Measurements from ENCODE around the gene RFC2. TPM values are rescaled to one million over a fixed set of nuclear protein-coding genes. Genes with fewer than 3 reads are reported as not detected.

Gene RFC2
- total RNA-seq, 2 donors from 2014 or later, result 15.6 to 21.9 TPM

DNA sequence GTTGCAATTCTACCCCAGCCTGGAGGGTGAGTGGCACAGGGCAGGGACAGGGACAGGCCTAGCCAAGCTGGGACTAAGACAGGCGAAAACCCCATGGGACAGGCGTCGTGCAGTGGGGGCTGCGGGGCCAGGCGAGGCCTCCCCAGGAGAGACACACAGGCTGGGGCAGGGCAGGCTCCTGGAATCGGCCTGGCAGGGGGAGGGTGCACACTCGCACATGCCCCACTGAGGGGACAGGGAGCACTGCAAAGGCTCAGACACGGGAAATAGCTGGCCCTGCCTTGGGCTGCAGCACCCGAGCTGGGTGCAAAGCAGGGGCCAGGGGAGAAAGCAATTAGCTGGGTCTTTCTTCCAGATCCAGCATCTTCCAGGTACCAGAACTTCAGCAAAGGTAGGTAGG lies 34.0 kb downstream of the RFC2 start:
- Histone ChIP-seq H3K9me3 (no peaks in the 10 kb centered on the region), H3K36me3 (no peaks in the 10 kb centered on the region), H3K27me3 (replicated peaks; ENCODE audit: insufficient read depth) (no peaks in the 10 kb centered on the region), H3K4me3 (no peak overlapping the region), H3K27ac (no peak overlapping the region), H3K4me1 (replicated peaks) (no peaks in the 10 kb centered on the region)
- WGBS, result 66% methylated on average over 9 of the region's 9 CpGs
- TF ChIP-seq POLR2A (IDR thresholded peaks at IDR 0.05), result no peak
- TF ChIP-seq POLR2AphosphoS5 (IDR thresholded peaks at IDR 0.05), result no peak
- TF ChIP-seq, protein P1, sequence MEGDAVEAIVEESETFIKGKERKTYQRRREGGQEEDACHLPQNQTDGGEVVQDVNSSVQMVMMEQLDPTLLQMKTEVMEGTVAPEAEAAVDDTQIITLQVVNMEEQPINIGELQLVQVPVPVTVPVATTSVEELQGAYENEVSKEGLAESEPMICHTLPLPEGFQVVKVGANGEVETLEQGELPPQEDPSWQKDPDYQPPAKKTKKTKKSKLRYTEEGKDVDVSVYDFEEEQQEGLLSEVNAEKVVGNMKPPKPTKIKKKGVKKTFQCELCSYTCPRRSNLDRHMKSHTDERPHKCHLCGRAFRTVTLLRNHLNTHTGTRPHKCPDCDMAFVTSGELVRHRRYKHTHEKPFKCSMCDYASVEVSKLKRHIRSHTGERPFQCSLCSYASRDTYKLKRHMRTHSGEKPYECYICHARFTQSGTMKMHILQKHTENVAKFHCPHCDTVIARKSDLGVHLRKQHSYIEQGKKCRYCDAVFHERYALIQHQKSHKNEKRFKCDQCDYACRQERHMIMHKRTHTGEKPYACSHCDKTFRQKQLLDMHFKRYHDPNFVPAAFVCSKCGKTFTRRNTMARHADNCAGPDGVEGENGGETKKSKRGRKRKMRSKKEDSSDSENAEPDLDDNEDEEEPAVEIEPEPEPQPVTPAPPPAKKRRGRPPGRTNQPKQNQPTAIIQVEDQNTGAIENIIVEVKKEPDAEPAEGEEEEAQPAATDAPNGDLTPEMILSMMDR (IDR thresholded peaks at IDR 0.05), result no peak
- DNase-seq (ENCODE audit: low spot score), result no peak
- intact Hi-C loops (cut with DNase I), result no loop called here

DNA sequence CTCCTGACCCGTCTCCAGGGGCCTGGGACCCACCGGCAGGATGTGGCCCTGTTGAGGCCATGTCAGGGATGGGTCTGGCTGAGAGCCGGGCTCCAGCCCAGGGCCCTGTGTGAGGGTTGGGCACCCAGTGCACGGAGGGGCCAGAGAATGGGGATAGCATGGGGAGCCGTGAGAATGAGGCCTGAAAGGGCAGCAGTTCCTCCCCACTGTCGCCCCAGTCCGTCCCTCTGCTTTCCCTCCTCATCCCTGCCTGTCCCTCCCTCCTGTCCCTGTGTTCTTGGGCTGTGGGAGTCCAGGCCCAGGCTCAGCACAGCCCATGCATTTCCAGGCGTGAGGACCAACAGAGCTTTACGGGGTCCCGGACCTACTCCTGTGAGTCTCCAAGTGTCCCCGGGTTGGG lies 34.8 kb downstream of the RFC2 start:
- H3K36me3 ChIP-seq, result no peaks in the 10 kb centered on the region
- no peak overlapping the region for H3K27ac ChIP-seq
- no peaks in the 10 kb centered on the region for H3K4me1 ChIP-seq (replicated peaks)
- H3K9me3 ChIP-seq, result no peaks in the 10 kb centered on the region
- intact Hi-C loops (cut with DNase I), result no loop called here
- 89% methylated on average over 11 of the region's 11 CpGs for WGBS
- no peaks in the 10 kb centered on the region for H3K27me3 ChIP-seq (replicated peaks; ENCODE audit: insufficient read depth)
- TF ChIP-seq, protein P1 (IDR thresholded peaks at IDR 0.05), result no peak
- TF ChIP-seq POLR2AphosphoS5 (IDR thresholded peaks at IDR 0.05), result no peak
- TF ChIP-seq POLR2A (IDR thresholded peaks at IDR 0.05), result no peak
- DNase-seq (ENCODE audit: low spot score), result no peak
- H3K4me3 ChIP-seq, result no peak overlapping the region

DNA sequence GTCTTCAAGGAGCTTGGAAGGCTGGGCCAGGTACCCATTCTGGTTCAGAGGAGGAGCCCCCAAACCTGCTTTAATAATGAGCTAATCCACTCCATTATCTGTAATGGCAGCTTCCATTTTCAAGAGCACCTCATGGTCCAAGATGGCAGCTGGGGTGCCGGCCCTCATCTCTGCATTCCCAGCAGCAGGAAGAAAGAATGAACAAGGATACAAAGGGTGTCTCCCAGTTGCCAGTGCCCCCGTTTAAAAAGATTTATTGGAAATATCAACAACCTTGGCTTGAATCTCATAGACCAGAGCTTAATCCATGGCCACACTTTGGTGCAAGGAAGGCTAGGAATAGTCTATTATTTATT lies 35.9 kb downstream of the RFC2 start:
- 74% methylated on average over 2 of the region's 2 CpGs for WGBS
- H3K9me3 ChIP-seq, result no peaks in the 10 kb centered on the region
- intact Hi-C loops (cut with DNase I), result no loop called here

DNA sequence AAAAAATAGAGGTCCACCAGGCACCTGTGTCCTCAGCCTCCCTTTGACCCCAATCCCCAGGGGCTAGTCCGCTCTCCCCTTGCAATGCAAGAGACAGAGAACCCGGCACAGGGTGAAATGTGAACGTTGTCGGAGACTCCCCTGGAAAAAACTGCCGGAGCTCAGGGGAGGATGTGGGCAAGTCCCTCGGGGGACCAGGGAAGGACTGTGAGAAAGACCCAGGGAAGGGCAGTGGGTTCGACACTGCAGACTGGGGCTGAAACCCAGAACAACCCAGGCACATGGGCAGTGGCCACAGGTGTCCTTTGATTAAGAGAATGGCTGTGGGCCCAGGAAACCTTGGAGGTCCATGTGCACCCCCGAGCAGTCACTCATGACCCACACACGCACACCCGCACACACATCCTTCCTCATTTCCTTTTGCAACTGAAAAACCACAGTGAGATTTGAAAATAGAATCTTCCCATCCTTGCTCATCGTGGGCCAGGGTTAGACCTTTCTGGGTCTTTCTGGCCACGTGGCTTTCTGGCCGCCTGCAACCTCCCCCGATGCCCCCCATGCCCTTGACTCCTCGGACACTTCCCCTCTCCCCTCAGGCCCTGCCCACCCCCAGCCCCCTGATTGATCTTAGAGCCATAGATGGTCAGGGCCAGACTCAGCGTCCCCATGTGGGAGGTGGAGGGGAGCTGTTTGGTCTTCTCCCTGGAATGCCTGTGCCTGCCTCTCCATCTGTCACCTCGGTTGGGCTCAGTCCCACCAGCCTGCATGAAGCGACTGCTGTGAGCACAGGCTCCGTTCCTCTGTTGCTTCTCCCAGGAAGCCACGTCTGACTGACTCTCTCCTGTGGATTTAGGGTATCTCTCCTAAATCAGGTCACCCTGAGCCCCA lies 36.5 kb downstream of the RFC2 start:
- Histone ChIP-seq H3K4me3 (no peak overlapping the region), H3K36me3 (no peaks in the 10 kb centered on the region), H3K4me1 (replicated peaks) (no peaks in the 10 kb centered on the region), H3K27me3 (replicated peaks; ENCODE audit: insufficient read depth) (no peaks in the 10 kb centered on the region), H3K27ac (no peak overlapping the region), H3K9me3 (no peaks in the 10 kb centered on the region)
- DNase-seq (ENCODE audit: low spot score), result no peak
- intact Hi-C loops (cut with DNase I), result no loop called here
- TF ChIP-seq, protein P1 (IDR thresholded peaks at IDR 0.05), result no peak
- no peak for TF ChIP-seq POLR2A (IDR thresholded peaks at IDR 0.05)
- TF ChIP-seq POLR2AphosphoS5 (IDR thresholded peaks at IDR 0.05), result no peak
- 67% methylated on average over 20 of the region's 20 CpGs for WGBS

More for the DNA sequence above, 35.9 kb downstream of the RFC2 start:
- DNase-seq (ENCODE audit: low spot score), result no peak
- no peaks in the 10 kb centered on the region for H3K27me3 ChIP-seq (replicated peaks; ENCODE audit: insufficient read depth)
- no peaks in the 10 kb centered on the region for H3K36me3 ChIP-seq
- no peak overlapping the region for H3K27ac ChIP-seq
- no peak overlapping the region for H3K4me3 ChIP-seq
- TF ChIP-seq POLR2AphosphoS5 (IDR thresholded peaks at IDR 0.05), result no peak
- TF ChIP-seq POLR2A (IDR thresholded peaks at IDR 0.05), result no peak
- TF ChIP-seq, protein P1 (IDR thresholded peaks at IDR 0.05), result no peak
- H3K4me1 ChIP-seq (replicated peaks), result no peaks in the 10 kb centered on the region

DNA sequence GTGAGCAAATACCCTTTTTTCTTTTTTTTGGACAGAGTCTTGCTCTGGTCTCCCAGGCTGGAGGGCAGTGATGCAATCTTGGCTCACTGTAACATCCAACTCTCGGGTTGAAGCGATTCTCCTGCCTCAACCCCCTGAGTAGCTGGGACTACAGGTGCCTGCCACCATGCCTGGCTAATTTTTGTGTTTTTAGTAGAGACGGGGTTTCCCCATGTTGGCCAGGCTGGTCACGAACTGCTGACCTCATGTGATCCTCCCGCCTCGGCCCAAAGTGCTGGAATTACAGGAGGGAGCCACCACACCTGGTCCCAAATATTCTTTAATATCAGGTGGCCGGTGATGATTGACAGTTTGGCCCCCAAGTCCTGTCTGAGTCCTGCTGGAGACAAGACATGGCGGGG lies 37.8 kb downstream of the RFC2 start:
- WGBS, result 61% methylated on average over 8 of the region's 8 CpGs
- H3K4me1 ChIP-seq (replicated peaks), result no peaks in the 10 kb centered on the region
- no peak overlapping the region for H3K4me3 ChIP-seq
- no peak for DNase-seq (ENCODE audit: low spot score)
- no peaks in the 10 kb centered on the region for H3K36me3 ChIP-seq
- no peaks in the 10 kb centered on the region for H3K27me3 ChIP-seq (replicated peaks; ENCODE audit: insufficient read depth)
- intact Hi-C loops (cut with DNase I), result no loop called here
- H3K9me3 ChIP-seq, result no peaks in the 10 kb centered on the region
- TF ChIP-seq POLR2AphosphoS5 (IDR thresholded peaks at IDR 0.05) (no peak), POLR2A (IDR thresholded peaks at IDR 0.05) (no peak)
- TF ChIP-seq, protein P1 (IDR thresholded peaks at IDR 0.05), result no peak
- H3K27ac ChIP-seq, result no peak overlapping the region

Measured in prostate gland (tissue), 2 donors.